WERI-Rb-1 (cell line): Measurements from ENCODE around the gene PPP1R13B.
A peak's percentile ranks its signal among the peaks of the same experiment; 100 is the strongest.
"Not testable (repeated sequence)": the region's sequence is repeated elsewhere in the genome, so short reads cannot be mapped to it uniquely, and the experiment has no call there.

ENCODE experiments used
- DNase-seq: peaks from one replicate; pipeline ENCODE4 v3.0.0-alpha.2; 2020
- H3K27ac ChIP-seq: fragments of 250-450 bp; sonication (Bioruptor Pico); 2 replicates; pipeline ENCODE4 v1.5.1; 2020; ENCODE audit warnings: mild to moderate bottlenecking, moderate library complexity
- H3K27me3 ChIP-seq: fragments of 250-450 bp; sonication (Bioruptor Pico); 2 replicates; pipeline ENCODE4 v1.5.1; 2021; ENCODE audit warnings: mild to moderate bottlenecking, low read depth, moderate library complexity; ENCODE audit not compliant: insufficient read depth, severe bottlenecking
- H3K36me3 ChIP-seq: fragments of 250-450 bp; sonication (Bioruptor Pico); 2 replicates; pipeline ENCODE4 v1.5.1; 2020; ENCODE audit warnings: mild to moderate bottlenecking, moderate library complexity
- H3K4me3 ChIP-seq: 2 replicates; pipeline ENCODE4 v1.5.1; 2011; ENCODE audit warnings: low read depth, mild to moderate bottlenecking, control low read depth, low read length
- H3K9me3 ChIP-seq: fragments of 250-450 bp; sonication (Bioruptor Pico); 2 replicates; pipeline ENCODE4 v1.5.1; 2021; ENCODE audit warnings: mild to moderate bottlenecking, moderate library complexity; ENCODE audit not compliant: severe bottlenecking
- TF ChIP-seq, protein P1 (sequence below): IDR thresholded peaks from 2 replicates; pipeline ENCODE4 v1.5.1; 2011; ENCODE audit warnings: low read depth, mild to moderate bottlenecking, control low read depth, inconsistent platforms, low read length

The PPP1R13B gene

DNA sequence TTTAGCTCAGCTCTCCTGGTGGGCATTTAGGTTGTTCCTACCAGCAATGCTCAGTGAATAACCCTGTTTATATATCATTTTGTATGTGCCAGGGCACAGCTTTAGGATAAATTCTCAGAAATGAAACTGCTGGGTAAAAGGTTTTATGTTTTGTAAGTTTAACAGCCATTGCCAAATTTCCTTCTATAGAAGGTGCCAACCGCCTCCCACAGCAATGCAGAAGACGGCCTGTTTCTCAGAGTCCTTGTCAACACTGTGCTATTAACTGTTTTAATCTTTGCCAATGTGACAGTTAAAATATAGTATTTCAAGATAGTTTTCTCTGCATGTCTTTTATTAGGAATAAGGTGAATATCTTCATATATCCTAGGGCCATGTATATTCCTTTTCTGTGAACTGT lies 65.0 kb downstream of the PPP1R13B start:
- peaks cover 18% of the 10 kb centered on the region for H3K36me3 ChIP-seq
- no peak overlapping the region for H3K27ac ChIP-seq
- no peaks in the 10 kb centered on the region for H3K27me3 ChIP-seq
- no peak for DNase-seq
- no peaks in the 10 kb centered on the region for H3K9me3 ChIP-seq
- TF ChIP-seq, protein P1, sequence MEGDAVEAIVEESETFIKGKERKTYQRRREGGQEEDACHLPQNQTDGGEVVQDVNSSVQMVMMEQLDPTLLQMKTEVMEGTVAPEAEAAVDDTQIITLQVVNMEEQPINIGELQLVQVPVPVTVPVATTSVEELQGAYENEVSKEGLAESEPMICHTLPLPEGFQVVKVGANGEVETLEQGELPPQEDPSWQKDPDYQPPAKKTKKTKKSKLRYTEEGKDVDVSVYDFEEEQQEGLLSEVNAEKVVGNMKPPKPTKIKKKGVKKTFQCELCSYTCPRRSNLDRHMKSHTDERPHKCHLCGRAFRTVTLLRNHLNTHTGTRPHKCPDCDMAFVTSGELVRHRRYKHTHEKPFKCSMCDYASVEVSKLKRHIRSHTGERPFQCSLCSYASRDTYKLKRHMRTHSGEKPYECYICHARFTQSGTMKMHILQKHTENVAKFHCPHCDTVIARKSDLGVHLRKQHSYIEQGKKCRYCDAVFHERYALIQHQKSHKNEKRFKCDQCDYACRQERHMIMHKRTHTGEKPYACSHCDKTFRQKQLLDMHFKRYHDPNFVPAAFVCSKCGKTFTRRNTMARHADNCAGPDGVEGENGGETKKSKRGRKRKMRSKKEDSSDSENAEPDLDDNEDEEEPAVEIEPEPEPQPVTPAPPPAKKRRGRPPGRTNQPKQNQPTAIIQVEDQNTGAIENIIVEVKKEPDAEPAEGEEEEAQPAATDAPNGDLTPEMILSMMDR: no peak
- H3K4me3 ChIP-seq: no peak overlapping the region

DNA sequence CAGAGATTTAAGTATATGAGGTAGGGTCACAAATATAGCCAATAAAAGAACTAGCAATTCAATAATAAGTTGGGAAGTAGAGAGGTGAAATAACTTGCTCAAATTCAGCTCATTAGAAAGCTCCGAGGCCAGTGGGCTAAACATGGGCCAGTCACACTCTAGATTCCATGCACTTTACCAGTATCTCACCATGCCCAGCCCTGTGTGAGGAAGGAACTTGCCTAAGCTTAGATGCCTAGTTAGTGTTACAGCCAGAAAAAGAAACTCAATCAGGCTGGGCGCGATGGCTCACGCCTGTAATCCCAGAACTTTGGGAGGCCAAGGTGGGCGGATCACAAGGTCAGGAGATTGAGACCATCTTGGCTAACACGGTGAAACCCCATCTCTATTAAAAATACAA lies 71.1 kb downstream of the PPP1R13B start:
- not testable (repeated sequence) for H3K27me3 ChIP-seq, DNase-seq, H3K9me3 ChIP-seq, H3K4me3 ChIP-seq, H3K27ac ChIP-seq
- H3K36me3 ChIP-seq: peaks cover 18% of the 10 kb centered on the region

DNA sequence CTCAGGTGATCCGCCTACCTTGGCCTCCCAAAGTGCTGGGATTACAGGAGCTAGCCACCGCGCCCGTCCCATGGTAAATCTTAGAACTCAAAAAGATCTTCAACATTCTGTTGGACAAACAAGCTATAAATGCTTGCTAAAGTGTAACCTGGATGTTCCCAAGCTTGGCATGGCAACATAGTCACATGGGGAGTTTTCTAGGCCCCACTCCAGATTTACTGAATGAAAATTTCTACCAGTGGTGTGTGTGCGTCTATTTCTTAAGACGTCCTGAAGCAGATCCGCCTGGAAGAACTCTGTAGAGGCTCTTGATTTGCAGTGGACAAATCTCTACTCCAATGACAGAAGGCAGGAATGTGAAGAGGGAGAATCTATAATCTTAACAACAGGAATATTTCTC lies 71.9 kb downstream of the PPP1R13B start:
- TF ChIP-seq, protein P1: no peak
- Histone ChIP-seq H3K36me3 (peaks cover 18% of the 10 kb centered on the region), H3K4me3 (no peak overlapping the region), H3K9me3 (peaks cover 4% of the 10 kb centered on the region), H3K27ac (no peak overlapping the region), H3K27me3 (no peaks in the 10 kb centered on the region)
- DNase-seq: no peak

DNA sequence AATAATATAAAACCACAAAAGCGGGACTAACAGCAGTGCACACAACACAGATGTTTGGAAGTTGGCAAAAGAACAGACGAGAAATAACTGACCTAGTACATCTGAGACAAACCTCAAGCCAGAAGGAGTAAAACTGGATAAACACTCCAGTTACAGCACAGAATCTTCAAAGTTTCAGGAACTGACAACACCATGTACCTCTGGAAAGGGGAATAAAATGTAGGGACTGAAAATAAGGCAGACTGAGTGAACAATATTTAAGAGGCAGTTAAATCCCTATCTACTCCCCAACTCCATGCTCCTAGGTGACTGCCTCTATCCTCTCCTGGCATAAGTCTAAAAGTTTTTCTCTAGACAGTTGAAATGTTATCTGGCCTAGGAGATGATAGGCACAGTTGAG lies 73.9 kb downstream of the PPP1R13B start:
- Histone ChIP-seq H3K9me3 (peaks cover 4% of the 10 kb centered on the region), H3K27ac (no peak overlapping the region), H3K4me3 (no peak overlapping the region), H3K36me3 (peaks cover 13% of the 10 kb centered on the region), H3K27me3 (no peaks in the 10 kb centered on the region)
- DNase-seq: no peak
- TF ChIP-seq, protein P1: no peak

DNA sequence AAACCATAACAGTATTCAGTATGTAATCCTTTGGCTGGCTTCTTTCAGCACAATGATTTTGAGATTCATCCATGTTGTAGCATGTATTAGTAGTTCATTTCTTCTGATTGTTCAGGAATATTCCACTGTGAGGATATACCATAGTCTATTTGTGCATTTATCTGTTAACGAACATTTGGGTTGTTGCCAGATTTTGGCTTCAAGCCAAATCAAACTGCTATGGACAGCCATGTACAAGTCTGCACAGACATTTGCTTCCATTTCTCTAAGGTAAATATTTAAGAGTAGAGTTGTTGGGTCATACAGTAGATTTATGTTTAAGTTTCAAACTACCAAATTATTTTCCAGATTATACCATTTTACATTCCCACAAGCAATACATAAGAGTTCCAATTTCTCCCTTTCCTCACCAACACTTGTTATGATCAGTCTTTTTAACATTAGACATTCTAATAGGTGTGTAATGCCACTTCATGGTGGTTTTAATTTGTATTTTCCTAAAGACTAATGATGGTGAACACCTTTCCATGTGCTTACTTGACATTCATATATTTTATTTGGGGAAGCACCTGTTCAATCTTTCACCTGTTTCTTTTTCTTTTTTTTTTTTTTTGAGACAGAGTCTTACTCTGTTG lies 75.2 kb downstream of the PPP1R13B start:
- TF ChIP-seq, protein P1: no peak
- Histone ChIP-seq H3K4me3 (no peak overlapping the region), H3K36me3 (peaks cover 10% of the 10 kb centered on the region), H3K9me3 (peaks cover 4% of the 10 kb centered on the region), H3K27ac (no peak overlapping the region), H3K27me3 (no peaks in the 10 kb centered on the region)
- no peak for DNase-seq

DNA sequence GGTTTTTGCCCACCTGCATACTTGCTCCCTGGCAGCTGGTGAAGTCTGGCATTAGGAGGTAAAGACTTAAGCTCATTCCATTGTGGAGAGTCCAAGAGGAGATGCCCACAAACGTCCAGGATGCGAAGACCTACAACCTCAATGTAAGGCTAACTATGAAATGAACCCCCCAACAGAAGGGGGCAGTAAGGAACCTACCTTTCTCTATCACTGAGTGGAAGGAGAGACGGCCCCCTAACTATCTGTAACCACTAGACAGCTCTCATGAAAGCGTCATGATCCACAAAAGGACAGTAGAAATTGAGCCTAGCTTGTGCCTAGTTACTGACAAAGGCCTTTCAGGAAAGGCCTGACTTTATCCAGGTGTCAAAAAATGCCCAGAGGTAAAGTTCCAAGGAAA lies 76.5 kb downstream of the PPP1R13B start:
- TF ChIP-seq, protein P1: peak; percentile 33; the same call in 1 of the 2 replicates
- Histone ChIP-seq H3K27me3 (no peaks in the 10 kb centered on the region), H3K27ac (no peak overlapping the region), H3K9me3 (peaks cover 4% of the 10 kb centered on the region), H3K36me3 (peaks cover 10% of the 10 kb centered on the region), H3K4me3 (no peak overlapping the region)
- DNase-seq: no peak
